HK-2 (cell line): ENCODE measurements around the gene DCT.

Experiments
- DNase-seq: peaks from one replicate; pipeline ENCODE4 v3.0.0-alpha.2; 2018; ENCODE audit not compliant: unreplicated experiment

The DCT gene

DNA sequence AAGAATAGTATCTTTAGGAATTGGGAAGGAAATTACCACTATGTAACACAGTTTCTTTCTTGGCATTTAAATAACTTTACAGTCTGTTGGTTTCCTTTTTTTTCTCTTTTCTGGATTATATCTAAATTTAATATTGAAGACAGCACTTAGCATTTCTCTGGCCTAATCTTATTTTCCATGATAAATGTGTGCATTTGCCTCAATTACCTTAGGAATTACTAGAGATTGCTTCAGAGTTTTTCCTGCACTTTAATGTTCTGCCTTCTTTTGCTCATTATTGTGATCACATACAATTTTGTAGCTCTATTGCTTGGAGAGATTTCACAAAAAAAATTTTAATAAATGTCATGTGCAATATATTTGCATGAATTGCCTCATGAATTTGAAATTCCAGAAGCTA is 25.1 kb downstream of the DCT start:
- DNase-seq, result no peak

DNA sequence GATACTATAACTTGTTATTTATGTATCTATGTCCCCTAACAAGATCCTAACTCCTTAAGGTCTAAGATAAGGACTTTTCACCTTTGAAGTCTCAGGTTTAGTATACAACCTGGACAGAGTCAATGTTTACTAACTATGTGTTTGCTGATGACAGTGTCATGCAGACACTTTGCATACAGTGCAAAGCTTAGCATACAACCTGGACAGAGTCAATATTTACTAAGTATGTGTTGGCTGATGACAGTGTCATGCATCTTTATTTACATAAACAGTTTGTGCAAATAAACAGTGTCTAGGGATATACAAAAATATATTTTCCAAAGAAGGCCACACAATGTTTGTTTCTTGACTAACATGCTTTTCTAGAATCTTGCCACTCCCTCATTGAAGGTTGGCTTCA is 34.7 kb downstream of the DCT start:
- DNase-seq, result no peak

DNA sequence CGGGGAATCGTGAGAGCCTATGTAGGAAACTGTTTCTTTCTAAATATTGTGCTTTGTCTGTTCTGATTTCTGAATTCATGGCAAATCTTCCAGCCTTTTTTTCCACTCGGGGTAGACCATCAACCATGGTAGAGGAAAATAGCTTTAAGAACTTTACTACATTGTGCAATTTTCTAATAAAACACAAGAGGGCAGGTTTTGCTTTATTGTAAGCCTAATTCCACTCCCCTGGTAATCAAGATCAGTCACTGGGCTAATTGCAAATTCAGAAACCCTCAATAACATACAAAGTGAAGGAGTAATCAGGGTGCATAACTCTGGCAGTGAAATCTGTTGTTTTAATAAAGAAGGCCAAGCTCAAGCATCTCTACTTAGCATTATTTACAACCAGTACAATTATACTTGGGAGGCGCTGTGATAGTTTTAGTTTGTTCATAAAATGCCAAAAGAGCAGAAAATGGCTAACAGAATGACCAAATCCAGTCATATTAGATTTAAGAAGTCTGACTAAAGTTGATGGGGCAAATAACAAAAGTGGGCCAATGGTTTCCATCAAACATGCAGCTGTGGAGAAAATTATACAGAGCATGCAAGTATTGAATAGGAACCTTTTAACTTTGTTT is 43.8 kb downstream of the DCT start:
- no peak for DNase-seq

DNA sequence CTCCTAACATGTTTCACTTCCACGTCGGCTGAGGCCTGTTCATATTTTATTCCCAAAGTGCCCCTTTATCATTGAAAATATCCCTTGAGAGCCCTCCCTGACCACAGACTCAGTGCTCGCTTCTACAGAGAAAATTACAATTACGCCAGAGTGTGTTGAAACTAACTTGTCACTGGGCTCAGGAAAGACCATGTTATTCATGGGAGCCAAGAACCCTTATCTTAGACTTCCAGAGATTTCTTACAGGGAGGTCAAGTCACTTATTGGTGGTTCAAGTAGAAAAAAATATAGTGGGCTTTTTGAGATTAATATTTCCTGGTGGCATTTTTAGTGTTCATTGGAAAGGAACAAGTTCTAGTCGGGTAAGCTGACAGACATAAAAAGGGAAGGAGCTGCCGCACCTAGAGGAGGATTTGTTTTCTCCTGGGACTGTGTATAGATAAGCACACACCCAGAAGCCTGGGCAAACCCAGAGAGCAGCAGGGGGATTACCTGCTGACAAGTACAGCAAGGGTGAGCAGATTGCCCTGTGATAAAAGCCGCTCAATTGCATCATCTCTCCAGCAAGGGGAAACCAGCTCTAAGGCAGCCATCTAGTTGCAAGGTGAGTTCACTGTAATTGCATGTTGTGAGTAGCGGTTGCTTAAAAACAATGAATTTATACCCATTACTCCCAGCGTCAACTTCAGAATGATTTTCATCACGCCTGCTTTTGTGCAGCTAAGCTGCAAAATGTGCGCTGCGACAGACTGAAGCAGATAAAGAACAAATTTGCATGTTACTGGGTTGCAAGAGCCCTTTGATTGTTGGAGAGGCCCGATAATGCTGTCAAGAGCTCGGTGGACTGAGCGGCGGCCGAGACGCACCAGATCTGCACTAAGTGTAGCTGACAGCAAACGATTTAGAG is 46.2 kb downstream of the DCT start:
- no peak for DNase-seq

DNA sequence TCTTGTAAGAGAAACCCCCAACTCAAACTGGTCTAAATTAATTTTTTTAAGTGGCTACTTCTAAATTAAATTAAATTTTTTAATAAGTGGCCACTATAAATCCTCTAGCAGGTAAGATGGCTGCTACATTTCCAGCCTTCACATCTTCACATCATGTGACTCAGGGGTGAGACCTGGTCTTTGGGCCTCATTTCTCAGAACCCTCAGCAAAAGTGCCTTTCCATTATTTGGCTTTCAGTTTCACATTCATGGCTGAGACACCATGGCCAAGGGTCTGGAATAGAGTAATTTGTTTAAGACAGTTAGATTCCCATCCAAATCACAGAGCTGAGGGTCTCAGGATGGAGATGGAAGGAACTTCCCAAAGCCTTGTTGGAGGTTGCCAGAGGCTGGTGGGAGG is 47.5 kb downstream of the DCT start:
- DNase-seq, result no peak

DNA sequence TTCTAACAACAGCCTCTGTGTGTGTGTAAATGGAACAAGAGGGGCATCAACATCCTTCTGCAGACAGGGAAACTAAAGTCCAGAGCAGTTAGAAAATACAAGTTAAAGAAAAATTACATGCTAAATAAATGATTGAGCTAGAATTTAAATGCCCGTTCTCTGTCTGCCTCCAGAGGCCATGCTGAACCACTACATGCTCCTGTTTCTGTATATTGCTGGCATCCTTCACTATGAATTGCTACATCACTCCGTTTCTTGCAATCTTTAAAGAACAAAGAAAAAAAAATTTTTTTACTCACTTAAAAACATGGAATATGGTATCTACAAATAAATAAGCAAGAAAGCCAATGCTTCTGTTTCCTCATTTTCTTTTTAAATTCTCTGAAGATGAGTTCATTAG is 47.9 kb downstream of the DCT start:
- no peak for DNase-seq

DNA sequence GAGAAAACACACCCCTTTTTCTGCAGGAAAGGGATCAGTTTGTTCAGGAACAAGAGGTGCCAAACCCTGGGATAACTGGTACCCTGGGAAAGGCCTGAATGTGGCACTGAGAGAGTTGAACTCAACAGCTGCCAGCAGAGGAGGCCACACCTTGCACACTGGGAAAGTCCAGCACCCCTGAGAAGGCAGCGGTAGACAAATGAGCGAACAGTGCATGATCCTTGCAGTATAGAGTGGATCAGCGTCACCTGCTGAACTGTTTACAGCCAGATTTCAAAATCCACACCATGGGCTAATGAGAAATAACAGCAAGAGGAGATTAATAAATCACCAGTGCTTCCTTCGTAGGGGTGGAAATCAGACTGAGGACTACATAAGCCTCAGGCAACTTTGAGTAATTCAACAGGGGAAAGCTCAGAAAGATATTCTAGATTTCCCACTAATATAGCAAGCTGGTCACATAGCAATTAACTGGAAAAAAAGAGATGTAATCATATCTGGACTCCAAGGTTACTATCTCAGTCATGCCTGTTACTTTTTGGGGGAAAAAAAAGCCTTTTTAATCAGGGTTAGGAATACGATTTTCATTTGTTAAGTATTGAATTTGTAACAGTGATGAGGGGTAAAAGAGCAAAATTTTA is 52.0 kb downstream of the DCT start:
- no peak for DNase-seq

DNA sequence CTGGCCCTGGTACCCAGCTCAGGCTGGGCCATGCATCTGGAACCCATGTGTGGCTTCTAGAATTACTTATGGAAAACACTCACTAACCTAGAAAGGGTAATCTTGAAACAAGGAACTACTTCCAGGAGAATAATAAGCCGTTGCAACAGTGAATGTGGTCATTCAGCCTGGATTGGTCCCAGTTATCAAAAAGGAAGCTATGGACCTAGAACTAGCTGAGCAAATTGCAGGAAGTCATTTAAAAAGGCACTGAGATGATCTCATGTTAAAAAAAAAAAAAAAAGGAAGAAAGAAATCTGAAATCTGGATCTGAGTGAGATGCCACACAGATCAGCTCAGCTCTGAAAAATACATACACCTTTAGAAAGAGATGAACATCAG is 59.6 kb downstream of the DCT start:
- DNase-seq, result no peak

DNA sequence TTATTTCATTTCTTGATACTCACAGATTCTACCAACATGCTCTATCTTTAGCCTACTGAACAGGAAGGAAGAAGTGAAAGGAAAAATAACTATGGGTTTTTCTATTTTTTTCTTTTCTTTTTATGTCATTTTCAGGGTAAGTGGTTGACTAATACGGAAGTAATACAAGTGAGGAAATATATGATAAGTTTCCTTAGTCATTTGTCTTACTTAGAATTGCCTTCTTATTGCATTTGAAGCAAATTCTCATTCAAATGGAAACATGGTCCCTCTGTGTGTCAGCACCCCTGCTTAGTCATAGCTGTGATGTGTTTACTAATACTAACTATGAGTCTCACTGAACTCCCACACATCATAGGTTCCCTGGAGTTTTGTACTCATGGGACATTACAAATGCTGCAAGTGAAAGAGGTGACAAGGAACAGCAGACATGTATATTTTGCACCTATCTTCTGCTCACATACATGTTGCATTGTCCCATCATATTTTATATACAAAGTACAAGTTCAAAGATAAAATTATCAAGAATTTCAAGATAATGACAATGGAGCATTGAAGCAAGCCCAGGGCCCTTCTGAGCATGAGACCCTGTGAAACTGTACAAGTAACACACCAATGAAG is 60.1 kb downstream of the DCT start:
- no peak for DNase-seq

DNA sequence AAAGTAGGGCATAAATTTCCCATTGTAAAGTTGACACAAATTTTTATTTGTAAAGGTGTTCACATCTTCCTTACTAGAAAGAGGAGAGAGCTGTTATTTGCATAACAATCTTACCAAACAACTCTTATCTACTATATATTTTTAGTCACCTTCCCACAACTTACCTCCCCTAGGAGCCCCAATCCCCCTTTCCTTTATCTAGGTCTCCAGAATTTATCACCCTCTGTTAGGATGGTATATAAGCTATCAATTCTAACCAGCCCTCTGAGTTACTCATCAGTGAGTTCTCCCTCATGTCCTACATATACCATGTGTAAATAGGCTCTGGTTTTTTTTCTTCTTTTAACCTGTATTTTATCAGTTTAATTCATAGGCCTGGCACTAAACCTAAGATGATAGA is 62.2 kb downstream of the DCT start:
- no peak for DNase-seq

DNA sequence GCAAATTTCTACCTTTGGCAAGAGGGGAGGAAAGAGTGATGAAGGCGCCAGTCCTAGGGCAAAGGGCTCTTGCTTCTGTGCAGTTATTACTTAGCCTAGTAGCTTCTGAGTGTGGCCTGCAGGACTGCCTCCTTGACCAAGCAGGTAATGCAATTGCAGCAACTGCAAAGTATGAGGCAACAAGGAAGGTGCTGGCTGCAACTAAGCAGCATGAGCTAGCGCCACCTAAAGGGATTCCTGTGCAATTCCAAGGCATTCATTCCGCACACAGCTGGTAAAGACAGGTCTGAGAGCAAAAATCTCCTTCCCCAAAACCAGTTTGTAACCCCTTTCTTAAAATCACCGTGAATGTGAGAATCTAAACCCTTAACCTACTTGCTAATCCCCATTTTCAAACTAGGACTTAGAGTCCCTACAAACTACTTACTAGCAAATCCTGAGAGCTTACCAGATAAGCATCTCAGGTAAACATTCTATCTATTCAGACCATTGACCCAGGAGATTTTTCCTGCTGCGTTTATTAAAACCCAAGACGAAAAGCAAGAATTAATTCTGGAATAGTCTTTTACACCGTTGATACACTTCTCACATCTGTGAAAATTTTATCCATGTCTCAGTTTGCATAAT is 62.9 kb downstream of the DCT start:
- DNase-seq, result peak; percentile 4

DNA sequence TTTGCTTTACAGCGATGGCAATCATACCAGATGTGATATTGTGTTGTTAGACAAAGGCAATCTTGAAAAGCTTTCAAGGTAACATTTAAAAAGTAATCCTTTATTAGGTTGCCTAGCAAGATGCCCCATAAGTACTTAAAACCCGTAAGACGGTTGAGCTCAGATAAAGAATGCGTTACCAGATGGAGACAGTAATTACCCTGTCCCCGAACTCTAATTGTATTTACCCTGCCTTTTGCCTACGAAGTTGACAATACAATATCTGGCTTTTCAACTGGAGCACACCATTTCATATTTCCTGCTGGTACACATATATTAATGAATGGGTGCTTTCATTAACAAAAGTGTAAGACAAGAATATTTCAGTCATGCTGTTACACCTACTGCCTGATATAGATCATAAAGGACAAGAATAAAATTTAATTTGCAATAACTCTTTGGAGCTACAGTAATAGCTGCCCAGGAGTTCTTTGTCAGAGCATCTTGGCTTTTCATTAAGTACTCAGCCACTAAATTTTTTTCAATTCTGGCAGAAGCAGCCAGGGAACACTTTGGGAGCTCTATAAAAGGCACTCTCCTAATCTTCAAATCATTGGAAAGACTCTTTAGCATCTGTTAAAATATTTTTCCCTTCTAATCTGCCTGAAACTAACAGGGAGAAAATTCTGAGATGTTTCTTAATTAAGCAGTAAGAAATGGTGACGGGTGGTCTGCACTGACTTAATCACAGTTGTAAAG is 63.8 kb downstream of the DCT start:
- no peak for DNase-seq

DNA sequence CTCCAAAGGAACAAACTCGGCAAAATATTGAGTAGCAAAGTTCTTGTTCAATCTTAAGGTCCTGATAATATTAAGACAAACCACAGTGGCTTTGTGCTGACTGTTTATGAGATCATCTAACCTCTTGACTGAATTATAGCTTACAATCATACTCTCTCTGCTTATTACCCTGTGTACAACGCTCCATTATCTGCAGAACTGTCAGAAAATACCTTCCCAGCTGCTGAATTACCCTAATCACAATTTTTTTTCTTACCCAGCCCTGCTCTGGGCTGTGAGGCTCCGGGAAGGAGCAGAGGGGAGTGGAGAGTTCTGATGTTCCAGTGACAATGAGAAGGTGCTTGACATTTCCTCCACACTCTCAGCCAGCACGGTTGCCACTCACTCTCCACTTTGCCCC is 64.8 kb downstream of the DCT start:
- no peak for DNase-seq

DNA sequence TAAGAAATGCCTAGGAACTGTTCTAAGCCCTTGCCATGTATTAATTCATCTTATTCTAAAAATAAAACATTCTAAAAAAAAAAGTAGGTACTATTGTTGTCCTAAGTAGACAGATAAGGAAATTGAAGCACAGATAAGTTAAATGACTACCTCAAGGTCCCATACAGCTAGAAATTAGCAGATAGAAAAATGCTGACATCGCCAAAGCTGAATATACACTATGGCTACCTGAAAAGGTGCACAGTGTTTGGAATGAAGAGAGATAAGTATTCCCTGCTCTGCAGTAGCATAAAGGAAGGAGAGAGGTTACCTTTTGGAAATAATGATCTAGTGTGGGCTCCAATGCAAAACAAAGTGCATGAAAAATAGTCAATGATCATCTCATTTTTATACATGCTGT is 65.3 kb downstream of the DCT start:
- DNase-seq, result no peak

DNA sequence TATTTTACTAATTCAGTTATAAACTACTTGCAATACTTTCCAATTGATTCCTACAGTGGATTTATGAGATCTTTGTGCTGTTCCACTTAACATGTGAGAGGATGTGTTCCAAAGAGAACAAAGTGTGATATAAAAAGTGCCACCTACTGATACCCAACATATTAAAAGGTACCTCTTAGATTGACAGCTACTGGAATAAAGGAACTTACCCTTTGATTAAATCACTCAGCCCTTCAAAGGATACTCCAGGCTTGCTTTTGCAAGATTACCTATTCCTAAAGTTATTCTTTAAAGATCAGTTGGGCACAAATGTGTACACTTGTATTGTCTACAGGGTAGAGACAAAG is 65.9 kb downstream of the DCT start:
- DNase-seq, result no peak

DNA sequence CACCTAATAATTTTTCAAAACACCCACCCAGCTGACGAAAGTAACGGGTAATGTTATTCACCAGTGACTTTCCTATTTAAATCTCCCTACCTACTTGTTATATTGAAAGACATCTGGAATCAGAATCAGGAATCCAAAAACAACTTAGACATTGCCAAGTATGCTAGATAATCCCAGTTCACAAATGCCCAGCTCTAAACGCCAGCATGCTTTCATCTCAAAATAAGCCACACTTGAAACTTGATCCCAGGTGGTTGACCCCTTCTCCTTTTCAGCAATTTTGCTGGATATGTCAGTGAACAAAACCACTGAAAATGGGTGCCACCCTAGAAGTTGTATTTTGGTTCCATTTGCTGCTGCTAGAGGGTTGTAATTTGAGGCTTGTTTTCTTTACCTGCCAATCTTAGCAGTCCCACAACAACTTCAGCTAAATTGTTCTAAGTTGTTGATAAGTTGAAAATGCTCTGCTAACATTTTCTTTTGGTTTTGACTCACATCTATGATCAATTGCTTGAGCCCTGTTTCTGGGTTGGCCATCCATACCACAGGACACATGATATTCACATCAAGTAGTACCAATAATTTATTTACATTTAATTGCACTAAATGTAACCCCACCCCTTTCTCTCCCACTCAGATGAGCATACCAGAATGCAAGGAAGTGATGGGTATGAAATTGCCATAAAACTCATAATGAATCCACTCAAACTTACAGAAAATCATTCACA is 66.4 kb downstream of the DCT start:
- no peak for DNase-seq

DNA sequence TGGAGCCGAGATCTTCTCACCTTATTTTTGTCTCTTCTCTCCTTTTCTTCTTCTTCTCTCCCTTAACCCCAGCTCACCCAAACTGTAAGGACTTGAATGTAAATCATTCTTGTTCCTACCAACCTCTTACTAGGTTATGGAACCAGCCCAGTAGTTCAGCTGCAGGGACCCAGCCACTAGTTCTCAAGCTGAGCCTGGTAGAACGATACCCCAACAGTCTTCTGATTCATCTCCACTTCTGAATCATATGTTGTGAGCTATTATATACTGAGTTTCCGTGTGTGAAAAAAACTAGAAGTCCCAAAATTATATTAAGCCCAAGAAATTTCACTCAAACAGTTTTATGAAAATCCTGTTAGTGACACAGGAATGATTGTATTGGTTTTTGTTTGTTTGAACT is 67.7 kb downstream of the DCT start:
- DNase-seq, result no peak

DNA sequence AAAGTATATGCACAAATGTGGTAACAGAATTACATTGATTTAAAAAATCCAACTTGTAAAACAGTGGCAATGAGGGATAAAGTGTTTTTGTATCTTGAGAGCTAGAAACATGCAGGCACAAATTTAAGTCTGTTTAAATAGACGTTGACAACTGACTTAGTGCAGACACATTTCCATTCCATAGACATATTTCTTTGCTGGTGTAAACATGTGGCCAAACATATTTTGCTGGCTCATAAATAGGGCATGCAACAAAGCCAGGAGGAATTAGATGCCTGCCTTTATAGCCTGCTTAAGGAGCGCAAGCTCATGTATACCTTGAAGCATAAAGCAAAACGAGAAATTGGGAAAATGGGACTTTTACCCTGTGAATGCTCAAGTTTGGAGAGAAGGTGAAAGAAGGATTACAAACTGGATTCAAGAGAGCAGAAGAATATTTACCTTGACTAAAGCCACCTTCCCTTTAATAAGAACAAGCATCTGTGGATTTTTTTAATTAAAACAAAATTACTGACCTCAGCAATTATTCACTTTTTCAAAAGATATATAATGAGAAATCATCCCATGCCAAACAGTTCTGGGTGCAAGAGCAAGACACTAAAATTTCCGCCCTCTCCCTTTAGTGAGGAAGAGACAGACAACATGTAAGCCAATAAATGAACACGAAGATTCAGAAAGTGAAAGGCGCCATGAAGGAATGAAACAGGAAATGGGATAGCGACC is 71.0 kb downstream of the DCT start:
- DNase-seq, result no peak

DNA sequence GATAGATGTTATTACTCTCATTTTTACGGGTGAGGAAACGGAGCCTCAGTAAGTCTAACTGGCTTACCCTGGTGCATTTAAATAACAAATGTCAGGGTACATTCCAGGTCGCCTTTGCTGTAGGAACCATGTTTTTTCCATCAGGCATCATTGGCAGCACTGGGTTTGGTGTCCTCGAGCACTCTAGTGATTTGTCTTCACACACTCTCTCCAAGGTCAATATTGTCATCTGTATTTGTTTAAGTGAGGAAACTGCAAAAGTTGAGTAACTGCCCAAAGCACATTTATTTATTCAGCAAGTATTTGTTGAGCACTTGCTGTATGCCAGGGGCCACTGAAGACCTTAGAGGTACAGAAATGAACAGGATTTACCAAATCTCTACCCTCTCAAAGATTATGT is 78.6 kb downstream of the DCT start:
- no peak for DNase-seq

DNA sequence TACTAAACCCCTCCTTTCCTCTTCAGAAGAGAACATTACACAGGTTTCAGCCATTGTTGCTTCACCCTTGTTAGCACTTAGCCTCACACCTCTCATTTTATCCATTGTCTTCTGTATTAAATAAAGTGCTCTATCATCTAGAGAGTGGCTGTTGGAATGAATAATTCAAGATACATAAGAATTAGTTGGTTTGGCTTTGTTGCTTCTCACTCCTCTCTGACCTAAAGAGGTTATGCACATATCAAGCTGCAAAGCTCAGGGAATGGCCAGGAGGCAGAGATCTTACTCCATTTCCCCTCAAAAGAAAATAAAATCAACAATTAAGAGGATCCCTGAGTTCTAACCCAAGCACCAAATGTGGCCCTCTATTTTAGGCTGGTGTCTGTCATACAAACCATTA is 79.7 kb downstream of the DCT start:
- DNase-seq, result no peak
